ENCODE results near the gene RBBP8NL.

DNA sequence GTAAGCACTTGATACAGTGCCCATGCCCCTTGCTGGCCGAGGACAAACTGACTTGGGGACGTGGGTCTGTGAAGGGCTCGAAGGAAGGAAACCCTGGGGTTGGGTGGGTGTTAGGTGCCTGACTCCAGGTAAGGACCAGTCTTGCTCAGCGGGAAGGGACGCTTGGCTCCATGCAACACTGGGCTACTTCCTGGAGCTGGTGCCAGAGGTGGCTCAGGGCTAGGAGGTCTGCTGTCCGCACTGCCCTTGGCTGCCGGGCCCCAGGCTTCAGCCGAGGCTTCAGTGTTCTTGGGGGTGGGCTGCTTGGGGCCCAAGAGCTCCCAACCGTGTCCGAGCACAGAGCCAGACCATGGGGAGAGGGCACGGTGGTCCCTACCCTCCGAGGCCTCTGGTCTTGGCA, 43.1 kb upstream of the RBBP8NL start:
- TF ChIP-seq, protein P1, sequence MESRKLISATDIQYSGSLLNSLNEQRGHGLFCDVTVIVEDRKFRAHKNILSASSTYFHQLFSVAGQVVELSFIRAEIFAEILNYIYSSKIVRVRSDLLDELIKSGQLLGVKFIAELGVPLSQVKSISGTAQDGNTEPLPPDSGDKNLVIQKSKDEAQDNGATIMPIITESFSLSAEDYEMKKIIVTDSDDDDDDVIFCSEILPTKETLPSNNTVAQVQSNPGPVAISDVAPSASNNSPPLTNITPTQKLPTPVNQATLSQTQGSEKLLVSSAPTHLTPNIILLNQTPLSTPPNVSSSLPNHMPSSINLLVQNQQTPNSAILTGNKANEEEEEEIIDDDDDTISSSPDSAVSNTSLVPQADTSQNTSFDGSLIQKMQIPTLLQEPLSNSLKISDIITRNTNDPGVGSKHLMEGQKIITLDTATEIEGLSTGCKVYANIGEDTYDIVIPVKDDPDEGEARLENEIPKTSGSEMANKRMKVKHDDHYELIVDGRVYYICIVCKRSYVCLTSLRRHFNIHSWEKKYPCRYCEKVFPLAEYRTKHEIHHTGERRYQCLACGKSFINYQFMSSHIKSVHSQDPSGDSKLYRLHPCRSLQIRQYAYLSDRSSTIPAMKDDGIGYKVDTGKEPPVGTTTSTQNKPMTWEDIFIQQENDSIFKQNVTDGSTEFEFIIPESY (CRISPR knock-in tag; IDR thresholded peaks at IDR 0.05), result no peak
- TF ChIP-seq FOXA3 (CRISPR knock-in tag; conservative IDR thresholded peaks at IDR 0.05 in 1 of 2, IDR thresholded peaks at IDR 0.05 in 1 of 2) (no peak), RAD21 (CRISPR knock-in tag; conservative IDR thresholded peaks at IDR 0.05 in 1 of 2, IDR thresholded peaks at IDR 0.05 in 1 of 2) (no peak), ARID1B (IDR thresholded peaks at IDR 0.05) (no peak), MAFK (IDR thresholded peaks at IDR 0.05; ENCODE audit: low read length) (no peak), ZBED1 (IDR thresholded peaks at IDR 0.05) (no peak), TCFL5 (CRISPR knock-in tag; conservative IDR thresholded peaks at IDR 0.05) (no peak)
- TF ChIP-seq, protein P2, sequence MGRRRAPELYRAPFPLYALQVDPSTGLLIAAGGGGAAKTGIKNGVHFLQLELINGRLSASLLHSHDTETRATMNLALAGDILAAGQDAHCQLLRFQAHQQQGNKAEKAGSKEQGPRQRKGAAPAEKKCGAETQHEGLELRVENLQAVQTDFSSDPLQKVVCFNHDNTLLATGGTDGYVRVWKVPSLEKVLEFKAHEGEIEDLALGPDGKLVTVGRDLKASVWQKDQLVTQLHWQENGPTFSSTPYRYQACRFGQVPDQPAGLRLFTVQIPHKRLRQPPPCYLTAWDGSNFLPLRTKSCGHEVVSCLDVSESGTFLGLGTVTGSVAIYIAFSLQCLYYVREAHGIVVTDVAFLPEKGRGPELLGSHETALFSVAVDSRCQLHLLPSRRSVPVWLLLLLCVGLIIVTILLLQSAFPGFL (CRISPR knock-in tag; IDR thresholded peaks at IDR 0.05), result no peak
- TF ChIP-seq, protein P3, sequence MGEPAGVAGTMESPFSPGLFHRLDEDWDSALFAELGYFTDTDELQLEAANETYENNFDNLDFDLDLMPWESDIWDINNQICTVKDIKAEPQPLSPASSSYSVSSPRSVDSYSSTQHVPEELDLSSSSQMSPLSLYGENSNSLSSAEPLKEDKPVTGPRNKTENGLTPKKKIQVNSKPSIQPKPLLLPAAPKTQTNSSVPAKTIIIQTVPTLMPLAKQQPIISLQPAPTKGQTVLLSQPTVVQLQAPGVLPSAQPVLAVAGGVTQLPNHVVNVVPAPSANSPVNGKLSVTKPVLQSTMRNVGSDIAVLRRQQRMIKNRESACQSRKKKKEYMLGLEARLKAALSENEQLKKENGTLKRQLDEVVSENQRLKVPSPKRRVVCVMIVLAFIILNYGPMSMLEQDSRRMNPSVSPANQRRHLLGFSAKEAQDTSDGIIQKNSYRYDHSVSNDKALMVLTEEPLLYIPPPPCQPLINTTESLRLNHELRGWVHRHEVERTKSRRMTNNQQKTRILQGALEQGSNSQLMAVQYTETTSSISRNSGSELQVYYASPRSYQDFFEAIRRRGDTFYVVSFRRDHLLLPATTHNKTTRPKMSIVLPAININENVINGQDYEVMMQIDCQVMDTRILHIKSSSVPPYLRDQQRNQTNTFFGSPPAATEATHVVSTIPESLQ (CRISPR knock-in tag; IDR thresholded peaks at IDR 0.05), result no peak
- TF ChIP-seq, protein P4, sequence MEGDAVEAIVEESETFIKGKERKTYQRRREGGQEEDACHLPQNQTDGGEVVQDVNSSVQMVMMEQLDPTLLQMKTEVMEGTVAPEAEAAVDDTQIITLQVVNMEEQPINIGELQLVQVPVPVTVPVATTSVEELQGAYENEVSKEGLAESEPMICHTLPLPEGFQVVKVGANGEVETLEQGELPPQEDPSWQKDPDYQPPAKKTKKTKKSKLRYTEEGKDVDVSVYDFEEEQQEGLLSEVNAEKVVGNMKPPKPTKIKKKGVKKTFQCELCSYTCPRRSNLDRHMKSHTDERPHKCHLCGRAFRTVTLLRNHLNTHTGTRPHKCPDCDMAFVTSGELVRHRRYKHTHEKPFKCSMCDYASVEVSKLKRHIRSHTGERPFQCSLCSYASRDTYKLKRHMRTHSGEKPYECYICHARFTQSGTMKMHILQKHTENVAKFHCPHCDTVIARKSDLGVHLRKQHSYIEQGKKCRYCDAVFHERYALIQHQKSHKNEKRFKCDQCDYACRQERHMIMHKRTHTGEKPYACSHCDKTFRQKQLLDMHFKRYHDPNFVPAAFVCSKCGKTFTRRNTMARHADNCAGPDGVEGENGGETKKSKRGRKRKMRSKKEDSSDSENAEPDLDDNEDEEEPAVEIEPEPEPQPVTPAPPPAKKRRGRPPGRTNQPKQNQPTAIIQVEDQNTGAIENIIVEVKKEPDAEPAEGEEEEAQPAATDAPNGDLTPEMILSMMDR (IDR thresholded peaks at IDR 0.05 in 2 of 3, conservative IDR thresholded peaks at IDR 0.05 in 1 of 3; ENCODE audit: insufficient read depth in 2 of 3, low read depth in 1 of 3, low read length in 3 of 3), result no peak
- TF ChIP-seq, protein P5, sequence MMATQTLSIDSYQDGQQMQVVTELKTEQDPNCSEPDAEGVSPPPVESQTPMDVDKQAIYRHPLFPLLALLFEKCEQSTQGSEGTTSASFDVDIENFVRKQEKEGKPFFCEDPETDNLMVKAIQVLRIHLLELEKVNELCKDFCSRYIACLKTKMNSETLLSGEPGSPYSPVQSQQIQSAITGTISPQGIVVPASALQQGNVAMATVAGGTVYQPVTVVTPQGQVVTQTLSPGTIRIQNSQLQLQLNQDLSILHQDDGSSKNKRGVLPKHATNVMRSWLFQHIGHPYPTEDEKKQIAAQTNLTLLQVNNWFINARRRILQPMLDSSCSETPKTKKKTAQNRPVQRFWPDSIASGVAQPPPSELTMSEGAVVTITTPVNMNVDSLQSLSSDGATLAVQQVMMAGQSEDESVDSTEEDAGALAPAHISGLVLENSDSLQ (IDR thresholded peaks at IDR 0.05), result no peak

Measured in K562 (cell line).